Small intestine (tissue), 7 donors: Measurements from ENCODE around the gene RBFA. TPM values are rescaled to one million over a fixed set of nuclear protein-coding genes. Genes with fewer than 3 reads are reported as not detected.

Experiments used
- DNase-seq, 2 donors: peaks; one replicate each; pipeline versions ENCODE4 v3.0.0 to v3.0.0-alpha.2; 2013
- FAIRE-seq: peaks from 2 replicates; lab custom pipeline; 2012; peaks lifted over from hg19 to GRCh38; lab: Jason Lieb, UNC
- H3K27ac ChIP-seq, 3 donors: one replicate each; pipeline ENCODE4 v1.5.1; 2013; ENCODE audit warnings: low read length in 2 of 3, mild to moderate bottlenecking in 2 of 3, control low read depth in 1 of 3, inconsistent platforms in 1 of 3, low read depth in 1 of 3, moderate library complexity in 1 of 3
- H3K27me3 ChIP-seq, 3 donors: one replicate each; pipeline ENCODE4 v1.6.1; 2013; ENCODE audit warnings: low read length in 3 of 3, inconsistent platforms in 1 of 3; ENCODE audit not compliant: control insufficient read depth in 3 of 3, insufficient read depth in 3 of 3
- H3K36me3 ChIP-seq, 3 donors: one replicate each; pipeline ENCODE4 v1.6.1; 2013; ENCODE audit warnings: low read length in 3 of 3, inconsistent platforms in 1 of 3, low read depth in 1 of 3, mild to moderate bottlenecking in 1 of 3, moderate library complexity in 1 of 3; ENCODE audit not compliant: control insufficient read depth in 3 of 3, insufficient read depth in 2 of 3
- H3K4me1 ChIP-seq, 3 donors: one replicate each; pipeline ENCODE4 v1.6.1; 2013; ENCODE audit warnings: low read length in 2 of 3, inconsistent platforms in 1 of 3, low read depth in 1 of 3, mild to moderate bottlenecking in 1 of 3, moderate library complexity in 1 of 3; ENCODE audit not compliant: control insufficient read depth in 3 of 3, insufficient read depth in 2 of 3
- H3K4me3 ChIP-seq, 3 donors: one replicate each; pipeline ENCODE4 v1.5.1; 2013; ENCODE audit warnings: low read length in 3 of 3, control low read depth in 1 of 3, inconsistent platforms in 1 of 3, low read depth in 1 of 3, mild to moderate bottlenecking in 1 of 3, moderate library complexity in 1 of 3
- H3K9me3 ChIP-seq, 2 donors: one replicate each; pipeline ENCODE4 v1.6.1; 2013; ENCODE audit warnings: low read depth in 1 of 2, low read length in 1 of 2; ENCODE audit not compliant: control insufficient read depth in 2 of 2, insufficient read depth in 1 of 2
- WGBS, 3 donors: extraction: QIAGEN DNeasy Blood & Tissue Kit; methylation state at CpG; one replicate each; pipeline ENCODE4 v1.1.7; 2013; 5-methylcytosine and 5-hydroxymethylcytosine counted together
- polyA plus RNA-seq, 4 donors: library from polyadenylated mRNA; stranded (reverse) in 3 of 4; unstranded in 1 of 4; fragments of 200-250 nt in 3 of 4; fragments of 120-200 nt in 1 of 4; gene quantifications; one replicate each; pipeline versions ENCODE4 v1.2.1 to v1.2.3, GENCODE V29; 2013
- donor health status: healthy with polysubstance abuse.
- donor health status: control.
- donor health status: control.
- donor health status: Bipolar disorder and iron deficiency.
- donor health status: healthy.

The RBFA gene
- polyA plus RNA-seq, 4 donors: 8.1 to 30.4 (median 23.4) TPM

GRCh38 chr18:80046011-80046410, 11.8 kb downstream of the RBFA start:
- Histone ChIP-seq H3K4me3 (no peak overlapping the region), H3K9me3 (peaks cover 0 to 20% of the 10 kb centered on the region in 2 donors), H3K27me3 (no peaks in the 10 kb centered on the region), H3K27ac (no peak overlapping the region), H3K4me1 (no peaks in the 10 kb centered on the region), H3K36me3 (peaks cover 2 to 71% (median 9%) of the 10 kb centered on the region in 3 donors)
- DNase-seq (no peak), FAIRE-seq (no peak)
- WGBS, 3 donors: 94 to 98% (median 97%) methylated on average over 8 of the region's 8 CpGs

GRCh38 chr18:80046431-80046830, 12.2 kb downstream of the RBFA start:
- DNase-seq (no peak), FAIRE-seq (no peak)
- WGBS, 3 donors: 94 to 97% (median 96%) methylated on average over 16 of the region's 16 CpGs
- Histone ChIP-seq H3K4me3 (no peak overlapping the region), H3K9me3 (peaks cover 0 to 22% of the 10 kb centered on the region in 2 donors), H3K27ac (no peak overlapping the region), H3K36me3 (peaks cover 2 to 68% (median 9%) of the 10 kb centered on the region in 3 donors), H3K27me3 (no peaks in the 10 kb centered on the region), H3K4me1 (no peaks in the 10 kb centered on the region)

- Histone ChIP-seq H3K27me3 (no peaks in the 10 kb centered on the region), H3K4me3 (no peak overlapping the region), H3K36me3 (peaks cover 2 to 65% (median 9%) of the 10 kb centered on the region in 3 donors), H3K9me3 (peaks cover 0 to 25% of the 10 kb centered on the region in 2 donors), H3K4me1 (no peaks in the 10 kb centered on the region), H3K27ac (no peak overlapping the region)
- 85 to 90% (median 89%) methylated on average over 10 of the region's 10 CpGs for WGBS, 3 donors
- DNase-seq (no peak), FAIRE-seq (no peak)
These were observed 12.8 kb downstream of the RBFA start for GRCh38 chr18:80046961-80047541.

GRCh38 chr18:80050797-80051196, 16.6 kb downstream of the RBFA start:
- H3K27ac ChIP-seq: no peak overlapping the region
- H3K27me3 ChIP-seq: no peaks in the 10 kb centered on the region
- peaks cover 3 to 34% of the 10 kb centered on the region in 2 donors for H3K9me3 ChIP-seq
- H3K36me3 ChIP-seq: peaks cover 0 to 38% (median 7%) of the 10 kb centered on the region in 3 donors
- FAIRE-seq (no peak), DNase-seq (no peak)
- no peak overlapping the region for H3K4me3 ChIP-seq
- 94 to 97% (median 97%) methylated on average over 6 of the region's 6 CpGs for WGBS, 3 donors
- H3K4me1 ChIP-seq: no peaks in the 10 kb centered on the region

GRCh38 chr18:80056095-80056494, 21.9 kb downstream of the RBFA start:
- 88 to 96% (median 92%) methylated on average over 2 of the region's 2 CpGs for WGBS, 3 donors
- Histone ChIP-seq H3K27ac (no peak overlapping the region), H3K4me3 (no peak overlapping the region), H3K27me3 (no peaks in the 10 kb centered on the region), H3K36me3 (no peaks in the 10 kb centered on the region), H3K9me3 (peaks cover 3 to 34% of the 10 kb centered on the region in 2 donors), H3K4me1 (no peaks in the 10 kb centered on the region)
- no peak for FAIRE-seq
- DNase-seq: no peak

- FAIRE-seq: no peak
- Histone ChIP-seq H3K36me3 (no peaks in the 10 kb centered on the region), H3K27me3 (no peaks in the 10 kb centered on the region), H3K4me3 (no peak overlapping the region), H3K4me1 (no peaks in the 10 kb centered on the region), H3K27ac (no peak overlapping the region), H3K9me3 (peaks cover 2 to 36% of the 10 kb centered on the region in 2 donors)
- no peak for DNase-seq
- WGBS, 3 donors: 85 to 90% (median 89%) methylated on average over 6 of the region's 6 CpGs
These were observed 25.7 kb downstream of the RBFA start for GRCh38 chr18:80059945-80060344.

GRCh38 chr18:80065705-80066104, 31.5 kb downstream of the RBFA start:
- no peaks in the 10 kb centered on the region for H3K36me3 ChIP-seq
- no peak for FAIRE-seq
- H3K4me3 ChIP-seq: no peak overlapping the region
- no peaks in the 10 kb centered on the region for H3K27me3 ChIP-seq
- no peak for DNase-seq
- no peak overlapping the region for H3K27ac ChIP-seq
- H3K9me3 ChIP-seq: peaks cover 0 to 15% of the 10 kb centered on the region in 2 donors
- no peaks in the 10 kb centered on the region for H3K4me1 ChIP-seq
- 82 to 84% (median 84%) methylated on average over 9 of the region's 9 CpGs for WGBS, 3 donors

GRCh38 chr18:80067321-80067720, 33.1 kb downstream of the RBFA start:
- Histone ChIP-seq H3K9me3 (peaks cover 0 to 10% of the 10 kb centered on the region in 2 donors), H3K36me3 (no peaks in the 10 kb centered on the region), H3K4me3 (no peak overlapping the region), H3K27me3 (no peaks in the 10 kb centered on the region), H3K27ac (no peak overlapping the region), H3K4me1 (no peaks in the 10 kb centered on the region)
- no peak for DNase-seq
- no peak for FAIRE-seq
- 85 to 95% (median 86%) methylated on average over 8 of the region's 8 CpGs for WGBS, 3 donors

GRCh38 chr18:80067897-80068296, 33.7 kb downstream of the RBFA start:
- DNase-seq (no peak), FAIRE-seq (no peak)
- Histone ChIP-seq H3K27me3 (no peaks in the 10 kb centered on the region), H3K4me3 (no peak overlapping the region), H3K27ac (no peak overlapping the region), H3K36me3 (no peaks in the 10 kb centered on the region), H3K9me3 (peaks cover 0 to 6% of the 10 kb centered on the region in 2 donors), H3K4me1 (no peaks in the 10 kb centered on the region)
- 91 to 96% (median 94%) methylated on average over 10 of the region's 10 CpGs for WGBS, 3 donors
